Activated naive CD4-positive, alpha-beta T cell treated with anti-CD3 and anti-CD28 coated beads, Interleukin-2, amount 10 ng/mL, durations not matched to agents 5 hours and 36 hours (primary cell): ENCODE measurements around the gene ESPN. TPM values are rescaled to one million over a fixed set of nuclear protein-coding genes. Genes with fewer than 3 reads are reported as not detected.

ENCODE experiments used
- microRNA-seq: library from miRNA; unstranded; fragments of <30 nt; microRNA quantifications from one replicate; pipeline ENCODE4 v1.2.0, GENCODE V29; 2022; ENCODE audit warnings: borderline microRNAs expressed, borderline replicate concordance
- total RNA-seq, 2 experiments: library from RNA; stranded (reverse); gene quantifications; one replicate each; pipeline ENCODE4 v1.2.3, GENCODE V29; 2021

ESPN gene, protein sequence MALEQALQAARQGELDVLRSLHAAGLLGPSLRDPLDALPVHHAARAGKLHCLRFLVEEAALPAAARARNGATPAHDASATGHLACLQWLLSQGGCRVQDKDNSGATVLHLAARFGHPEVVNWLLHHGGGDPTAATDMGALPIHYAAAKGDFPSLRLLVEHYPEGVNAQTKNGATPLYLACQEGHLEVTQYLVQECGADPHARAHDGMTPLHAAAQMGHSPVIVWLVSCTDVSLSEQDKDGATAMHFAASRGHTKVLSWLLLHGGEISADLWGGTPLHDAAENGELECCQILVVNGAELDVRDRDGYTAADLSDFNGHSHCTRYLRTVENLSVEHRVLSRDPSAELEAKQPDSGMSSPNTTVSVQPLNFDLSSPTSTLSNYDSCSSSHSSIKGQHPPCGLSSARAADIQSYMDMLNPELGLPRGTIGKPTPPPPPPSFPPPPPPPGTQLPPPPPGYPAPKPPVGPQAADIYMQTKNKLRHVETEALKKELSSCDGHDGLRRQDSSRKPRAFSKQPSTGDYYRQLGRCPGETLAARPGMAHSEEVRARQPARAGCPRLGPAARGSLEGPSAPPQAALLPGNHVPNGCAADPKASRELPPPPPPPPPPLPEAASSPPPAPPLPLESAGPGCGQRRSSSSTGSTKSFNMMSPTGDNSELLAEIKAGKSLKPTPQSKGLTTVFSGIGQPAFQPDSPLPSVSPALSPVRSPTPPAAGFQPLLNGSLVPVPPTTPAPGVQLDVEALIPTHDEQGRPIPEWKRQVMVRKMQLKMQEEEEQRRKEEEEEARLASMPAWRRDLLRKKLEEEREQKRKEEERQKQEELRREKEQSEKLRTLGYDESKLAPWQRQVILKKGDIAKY
- total RNA-seq = 1 to 10 TPM; 1.2 to 1.4 TPM

DNA sequence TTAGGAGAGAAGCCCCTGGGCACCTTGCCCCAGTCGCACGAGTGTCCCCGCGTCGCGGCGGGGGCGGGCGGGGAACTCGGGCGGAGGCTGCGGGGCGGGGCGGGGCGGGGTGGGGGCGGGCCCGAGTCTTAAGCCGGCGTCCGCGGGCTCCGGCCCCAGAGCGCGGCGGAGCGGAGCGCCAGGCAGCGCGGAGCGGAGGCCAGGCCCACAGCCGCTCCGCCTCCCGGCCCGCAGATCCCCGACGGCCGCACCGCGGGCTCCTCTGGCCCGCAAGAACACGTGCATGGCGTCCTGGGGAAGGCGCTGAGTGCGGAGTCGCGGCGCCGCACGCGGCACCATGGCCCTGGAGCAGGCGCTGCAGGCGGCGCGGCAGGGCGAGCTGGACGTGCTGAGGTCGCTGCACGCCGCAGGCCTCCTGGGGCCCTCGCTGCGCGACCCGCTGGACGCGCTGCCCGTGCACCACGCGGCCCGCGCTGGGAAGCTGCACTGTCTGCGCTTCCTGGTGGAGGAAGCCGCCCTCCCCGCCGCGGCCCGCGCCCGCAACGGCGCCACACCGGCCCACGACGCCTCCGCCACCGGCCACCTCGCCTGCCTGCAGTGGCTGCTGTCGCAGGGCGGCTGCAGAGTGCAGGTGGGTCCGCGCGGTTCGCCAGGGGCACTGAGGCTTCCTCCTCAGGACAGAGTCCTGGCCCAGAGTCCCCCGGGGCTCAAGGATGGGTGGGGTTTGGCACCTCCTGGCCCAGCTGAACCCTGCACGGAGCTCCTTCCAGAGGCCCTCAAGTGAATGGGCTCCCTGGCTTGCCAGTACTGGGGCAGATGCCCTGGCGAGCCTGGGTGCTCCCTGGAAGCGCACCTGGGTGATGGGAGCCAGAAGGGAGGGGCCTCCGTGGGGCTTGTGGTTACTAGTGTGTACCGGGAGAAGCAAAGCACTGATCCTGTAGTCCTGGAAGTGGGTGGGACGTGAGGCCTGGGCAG, at the start of gene ESPN:
Gene ESPN, plus strand, starts transcription at position 158 of the 975 bp plus-strand sequence. Its CDS starts 180 bp downstream, at position 338.

DNA sequence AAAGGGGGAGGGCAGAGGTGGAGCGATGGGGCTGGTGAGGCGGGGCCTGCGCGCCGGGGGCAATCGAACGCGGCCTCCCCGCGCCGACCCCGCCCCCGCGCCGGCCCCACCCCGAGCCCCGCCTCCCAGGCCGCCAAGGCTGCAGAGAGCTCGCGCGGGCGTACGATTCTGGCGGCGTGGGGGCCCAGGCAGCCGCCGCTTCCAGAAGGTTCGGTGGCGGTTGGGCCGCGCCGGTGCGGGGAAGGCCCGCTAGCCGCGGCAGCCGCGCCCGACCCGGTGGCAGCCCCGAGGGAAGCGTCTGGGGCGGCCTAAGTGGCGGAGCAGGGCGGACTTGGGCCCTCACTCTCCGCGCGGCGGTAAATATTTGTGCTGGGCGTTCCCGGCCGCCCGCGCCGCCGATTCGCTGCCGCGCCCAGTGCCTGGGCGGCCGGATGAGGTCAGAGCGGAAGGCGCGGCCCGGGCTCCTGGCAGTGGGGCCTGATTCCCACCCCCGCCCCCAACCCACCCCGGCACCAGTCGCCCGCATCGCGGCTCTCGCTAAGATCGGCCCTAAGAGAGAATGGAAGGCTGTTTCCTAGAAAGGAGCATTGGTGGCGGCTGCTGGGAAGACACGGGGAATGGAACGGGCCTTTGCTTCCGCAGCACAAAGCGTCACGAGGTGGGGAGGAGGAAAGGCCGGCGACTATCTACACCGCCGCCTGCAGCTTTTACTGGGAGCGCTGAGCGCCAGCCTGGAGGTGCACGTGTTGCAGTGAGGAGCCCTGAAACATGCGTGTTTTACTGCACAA, 31.0 kb upstream of the ESPN start, which contains the start of gene ACOT7:
Gene ACOT7, minus strand, starts transcription at position 368 of the 788 bp plus-strand sequence. CDS start 368 bp downstream, outside the sequence.

DNA sequence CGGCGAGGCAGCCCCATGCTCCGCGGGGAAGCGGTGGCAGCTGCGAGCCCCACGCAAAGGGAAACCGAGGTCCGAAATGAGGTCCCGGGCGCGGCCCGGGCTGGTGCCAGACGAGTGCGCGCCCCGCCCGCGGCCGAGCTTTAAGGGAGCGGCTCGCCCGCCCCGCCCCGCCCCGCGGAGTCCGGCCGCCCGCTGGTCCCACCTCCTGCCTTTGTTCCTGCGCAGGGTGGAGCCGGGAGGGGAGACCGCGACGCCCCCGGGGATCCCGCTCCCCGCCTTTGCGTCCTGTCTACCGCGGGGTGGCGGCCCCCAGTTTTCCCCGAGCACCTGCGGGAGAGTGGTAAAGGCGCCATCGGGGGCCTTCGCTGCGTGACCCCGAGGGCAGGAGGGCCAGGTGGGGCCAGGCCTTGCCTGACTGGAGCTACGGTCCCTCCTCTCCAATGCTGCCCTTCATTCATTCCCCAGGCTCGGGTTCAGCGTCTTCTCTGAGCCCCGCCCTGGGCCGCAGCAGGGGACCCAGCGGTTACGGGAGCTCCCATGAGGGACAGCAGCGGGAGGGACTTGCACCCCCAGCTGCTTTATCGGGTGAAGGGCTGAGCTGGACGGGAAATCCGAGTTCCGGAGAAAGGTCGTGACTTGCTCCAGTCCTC, 4.6 kb upstream of the ESPN start, which contains the start of gene HES2:
Gene HES2, minus strand, starts transcription at position 116 of the 650 bp plus-strand sequence. Its CDS starts 99 bp downstream, at position 17.

DNA sequence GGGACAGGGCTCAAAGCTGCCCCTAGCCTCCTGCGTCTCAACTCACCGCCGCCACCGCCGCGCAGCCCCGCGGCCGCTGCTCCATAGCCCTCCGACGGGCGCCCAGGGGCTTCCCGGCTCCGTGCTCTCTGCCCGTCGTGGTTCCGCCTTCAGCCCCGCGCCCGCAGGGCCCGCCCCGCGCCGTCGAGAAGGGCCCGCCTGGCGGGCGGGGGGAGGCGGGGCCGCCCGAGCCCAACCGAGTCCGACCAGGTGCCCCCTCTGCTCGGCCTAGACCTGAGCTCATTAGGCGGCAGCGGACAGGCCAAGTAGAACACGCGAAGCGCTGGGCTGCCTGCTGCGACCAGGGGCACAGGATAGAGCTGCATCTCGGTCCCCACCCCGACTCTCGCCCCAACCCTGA, 41.4 kb downstream of the ESPN start, which contains the start of gene TNFRSF25:
Gene TNFRSF25, minus strand, starts transcription at position 151 of the 400 bp plus-strand sequence. Its CDS starts 66 bp downstream, at position 85.

DNA sequence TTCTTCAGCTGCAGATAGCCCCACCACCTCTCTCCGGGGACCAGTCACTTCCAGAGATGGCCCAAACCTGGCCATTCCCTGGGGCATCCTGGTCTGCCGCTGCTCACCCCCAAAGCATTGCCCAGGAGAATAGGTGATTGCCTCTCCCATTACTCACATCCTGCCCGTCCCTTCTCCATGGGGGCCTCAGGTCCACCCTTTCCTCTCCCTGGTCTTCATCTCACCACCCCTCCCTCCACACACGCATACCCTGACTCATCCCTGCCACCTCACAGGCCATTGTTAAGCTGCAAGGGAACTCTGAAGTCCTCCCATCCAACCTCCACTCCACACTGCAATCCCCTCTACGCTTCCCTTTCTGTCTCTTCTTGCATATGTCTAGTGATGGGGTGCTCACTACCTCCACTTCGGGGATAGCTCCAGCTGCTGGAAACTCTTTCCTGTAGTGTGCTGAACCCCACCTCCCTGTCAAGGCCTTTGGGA, 66.9 kb downstream of the ESPN start, which contains the start of gene PLEKHG5:
Gene PLEKHG5, minus strand, starts transcription at position 188 of the 483 bp plus-strand sequence. CDS start 14,096 bp downstream, outside the sequence.

Small RNA genes within 50 kb of the gene (microRNA-seq; reads per million reads assigned to microRNA genes)
- not detected for gene MIR4252

Other genes starting within 250 kb of the ESPN start
- gene CHD5, start 244.5 kb upstream of the ESPN start, total RNA-seq = under 1 TPM; 0.02 to 0.10 TPM
- gene RPL22, start 225.2 kb upstream of the ESPN start, total RNA-seq = 100 to 1,000 TPM; 481 to 567 TPM
- 1 to 10 TPM; 3.8 to 4.4 TPM for gene RNF207, start 218.7 kb upstream of the ESPN start, total RNA-seq
- gene ICMT, start 188.8 kb upstream of the ESPN start, total RNA-seq = 10 to 100 TPM; 35.9 to 39.0 TPM
- not detected for gene HES3, start 180.6 kb upstream of the ESPN start, total RNA-seq
- 1 to 10 TPM; 1.2 TPM for gene GPR153, start 163.7 kb upstream of the ESPN start, total RNA-seq
- gene ACOT7, start 31.0 kb upstream of the ESPN start, total RNA-seq = 10 to 100 TPM; 51.0 to 52.9 TPM
- gene HES2, start 4.9 kb upstream of the ESPN start, total RNA-seq = under 1 TPM; 0.12 to 0.35 TPM
- 100 to 1,000 TPM; 121 to 122 TPM for gene TNFRSF25, start 41.4 kb downstream of the ESPN start, total RNA-seq
- 1 to 10 TPM; 3.6 to 4.1 TPM for gene PLEKHG5, start 66.9 kb downstream of the ESPN start, total RNA-seq
- 10 to 100 TPM; 49.0 to 51.9 TPM for gene NOL9, start 129.7 kb downstream of the ESPN start, total RNA-seq
- gene TAS1R1, start 130.5 kb downstream of the ESPN start, total RNA-seq = not detected
- 10 to 100 TPM; 34.3 to 39.2 TPM for gene ZBTB48, start 155.2 kb downstream of the ESPN start, total RNA-seq
- gene KLHL21, start 178.1 kb downstream of the ESPN start, total RNA-seq = 10 to 100 TPM; 24.5 to 25.4 TPM
- gene PHF13, start 189.0 kb downstream of the ESPN start, total RNA-seq = 10 to 100 TPM; 14.5 to 15.0 TPM
- 10 to 100 TPM; 17.1 to 19.2 TPM for gene THAP3, start 200.1 kb downstream of the ESPN start, total RNA-seq